HG03060 (cell line): ENCODE results near the gene JMY.

Experiments
- ATAC-seq: cut with Tn5 transposase; IDR thresholded peaks from one replicate; pipeline ENCODE4 v1.9.1; 2021; ENCODE audit warnings: low read depth, moderate number of reproducible peaks; ENCODE audit not compliant: unreplicated experiment

JMY gene, protein sequence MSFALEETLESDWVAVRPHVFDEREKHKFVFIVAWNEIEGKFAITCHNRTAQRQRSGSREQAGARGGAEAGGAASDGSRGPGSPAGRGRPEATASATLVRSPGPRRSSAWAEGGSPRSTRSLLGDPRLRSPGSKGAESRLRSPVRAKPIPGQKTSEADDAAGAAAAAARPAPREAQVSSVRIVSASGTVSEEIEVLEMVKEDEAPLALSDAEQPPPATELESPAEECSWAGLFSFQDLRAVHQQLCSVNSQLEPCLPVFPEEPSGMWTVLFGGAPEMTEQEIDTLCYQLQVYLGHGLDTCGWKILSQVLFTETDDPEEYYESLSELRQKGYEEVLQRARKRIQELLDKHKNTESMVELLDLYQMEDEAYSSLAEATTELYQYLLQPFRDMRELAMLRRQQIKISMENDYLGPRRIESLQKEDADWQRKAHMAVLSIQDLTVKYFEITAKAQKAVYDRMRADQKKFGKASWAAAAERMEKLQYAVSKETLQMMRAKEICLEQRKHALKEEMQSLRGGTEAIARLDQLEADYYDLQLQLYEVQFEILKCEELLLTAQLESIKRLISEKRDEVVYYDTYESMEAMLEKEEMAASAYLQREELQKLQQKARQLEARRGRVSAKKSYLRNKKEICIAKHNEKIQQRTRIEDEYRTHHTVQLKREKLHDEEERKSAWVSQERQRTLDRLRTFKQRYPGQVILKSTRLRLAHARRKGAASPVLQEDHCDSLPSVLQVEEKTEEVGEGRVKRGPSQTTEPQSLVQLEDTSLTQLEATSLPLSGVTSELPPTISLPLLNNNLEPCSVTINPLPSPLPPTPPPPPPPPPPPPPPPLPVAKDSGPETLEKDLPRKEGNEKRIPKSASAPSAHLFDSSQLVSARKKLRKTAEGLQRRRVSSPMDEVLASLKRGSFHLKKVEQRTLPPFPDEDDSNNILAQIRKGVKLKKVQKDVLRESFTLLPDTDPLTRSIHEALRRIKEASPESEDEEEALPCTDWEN

DNA sequence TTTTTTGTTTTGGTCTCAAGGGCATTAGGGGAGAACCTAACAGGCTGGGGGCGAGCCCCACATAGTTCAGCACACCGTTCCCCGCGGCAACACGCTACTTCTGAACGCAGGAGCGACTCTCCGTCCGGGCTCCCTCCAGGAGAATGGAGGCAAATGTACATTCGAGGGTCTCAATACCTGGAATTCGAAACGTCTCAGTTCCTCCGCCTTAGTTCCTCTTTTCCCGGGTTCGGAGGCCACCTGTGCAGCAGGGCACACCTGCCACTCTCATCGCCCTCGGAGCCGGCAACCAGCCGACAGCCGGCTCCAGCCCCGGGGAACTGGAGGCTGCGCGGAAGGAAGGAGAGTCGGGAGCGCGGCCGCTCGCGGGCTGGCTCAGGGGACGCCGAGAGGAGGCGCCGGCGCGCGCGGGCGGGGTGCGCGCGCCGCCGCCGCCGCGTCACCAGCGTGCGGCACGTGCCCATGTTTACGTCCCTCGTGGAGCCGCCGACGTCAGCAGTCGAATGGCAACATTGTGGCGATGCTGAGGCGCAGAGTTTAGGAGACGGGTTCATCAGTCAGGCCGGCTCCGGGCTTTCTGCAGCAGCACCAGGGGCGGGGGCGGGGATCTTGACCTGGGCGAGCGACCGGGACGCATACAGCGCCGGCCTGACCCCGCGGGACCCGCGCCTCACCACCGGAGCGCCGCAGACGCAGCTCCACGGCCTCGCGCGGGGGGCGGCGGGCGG, at the start of gene JMY:
Gene JMY (plus strand): TSS at position 498 of the 728 bp plus-strand sequence. CDS start 520 bp downstream, outside the sequence.
- ATAC-seq = peak; percentile 40

DNA sequence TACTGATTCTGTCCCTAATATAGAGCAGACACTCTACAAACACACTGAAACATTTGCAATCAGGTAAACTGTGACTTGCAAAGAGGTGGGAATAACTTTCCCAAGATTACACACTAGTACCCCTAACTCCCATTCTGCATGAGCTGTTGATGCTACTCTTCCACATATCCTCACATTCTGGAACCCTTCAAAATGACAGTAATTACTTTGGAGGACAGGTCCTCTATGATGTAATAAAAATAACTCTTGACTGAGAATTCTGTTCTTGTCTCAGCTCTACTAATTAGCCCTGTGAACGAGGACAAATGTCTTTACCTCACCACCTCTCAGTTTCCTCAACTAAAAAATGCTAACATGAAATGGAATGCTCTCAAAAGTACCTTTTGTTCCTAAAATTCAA, 49.5 kb upstream of the JMY start:
- no peak for ATAC-seq

DNA sequence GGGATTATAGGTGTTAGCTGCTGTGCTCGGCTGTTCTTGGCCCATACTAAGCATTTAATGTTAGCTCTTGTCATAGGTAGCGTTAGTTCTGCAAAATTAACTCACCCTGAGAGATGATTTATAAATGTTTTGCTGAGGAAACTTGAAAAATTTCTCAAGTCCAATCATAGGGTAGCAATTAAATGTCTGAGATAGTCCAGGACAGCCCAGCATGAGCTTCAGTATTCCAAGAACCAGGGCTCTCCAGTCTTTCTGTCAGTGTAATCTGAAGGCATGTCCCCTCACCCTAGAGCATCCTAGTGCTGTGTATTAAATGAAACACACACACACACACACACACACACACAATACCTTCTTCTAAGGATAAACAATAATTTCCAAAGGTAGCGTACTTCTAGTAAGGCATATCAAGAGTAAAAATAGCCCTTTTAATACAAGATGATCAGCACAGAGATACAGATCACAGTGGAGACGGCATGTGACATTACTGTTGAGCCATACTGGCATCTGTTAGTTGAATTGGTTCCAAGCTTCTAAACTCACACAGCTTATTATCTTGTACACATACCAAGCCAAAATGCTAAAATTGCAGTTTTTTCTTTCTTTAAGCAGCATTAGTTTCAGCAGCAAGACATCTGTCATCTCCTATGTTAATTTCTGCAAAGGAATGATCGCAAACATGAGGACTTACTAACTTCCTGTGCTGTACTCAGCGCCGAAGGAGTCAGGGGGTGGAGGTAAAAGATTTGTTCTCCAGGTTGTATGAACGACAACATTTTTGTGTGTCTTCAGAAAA, 46.3 kb upstream of the JMY start:
- no peak for ATAC-seq

DNA sequence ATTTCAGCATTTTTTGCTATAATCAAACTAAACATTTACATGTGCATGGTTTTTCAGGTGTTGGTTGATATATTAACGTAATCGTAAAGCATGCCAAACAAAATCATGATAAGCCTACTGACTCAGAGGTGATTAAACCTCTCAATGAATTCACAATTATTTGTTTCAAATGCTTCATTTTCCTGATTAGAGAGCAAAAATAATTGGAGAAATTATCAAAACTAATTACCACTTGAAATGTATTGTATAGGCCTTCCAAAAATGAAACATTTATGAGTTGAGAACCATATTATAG, 45.7 kb upstream of the JMY start:
- ATAC-seq = no peak

DNA sequence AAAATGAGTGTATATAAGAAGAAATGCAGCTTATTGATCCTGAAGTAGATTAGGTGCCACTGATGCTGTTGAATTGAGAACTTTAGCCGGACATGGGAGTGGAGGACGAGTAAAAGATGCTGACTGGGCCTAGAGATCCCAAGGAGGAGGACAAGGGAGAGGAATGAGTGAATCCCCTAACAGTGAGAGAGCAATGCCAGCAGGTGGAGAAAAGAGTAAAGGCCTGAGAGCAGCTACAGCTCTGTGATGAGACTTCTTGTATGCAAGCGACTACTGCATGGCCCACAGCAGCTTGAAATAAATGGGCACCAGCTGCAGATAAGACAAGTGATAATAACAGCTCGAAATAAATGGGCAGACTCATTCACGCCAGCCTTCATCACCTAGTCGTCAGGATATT, 44.5 kb upstream of the JMY start:
- ATAC-seq = no peak

DNA sequence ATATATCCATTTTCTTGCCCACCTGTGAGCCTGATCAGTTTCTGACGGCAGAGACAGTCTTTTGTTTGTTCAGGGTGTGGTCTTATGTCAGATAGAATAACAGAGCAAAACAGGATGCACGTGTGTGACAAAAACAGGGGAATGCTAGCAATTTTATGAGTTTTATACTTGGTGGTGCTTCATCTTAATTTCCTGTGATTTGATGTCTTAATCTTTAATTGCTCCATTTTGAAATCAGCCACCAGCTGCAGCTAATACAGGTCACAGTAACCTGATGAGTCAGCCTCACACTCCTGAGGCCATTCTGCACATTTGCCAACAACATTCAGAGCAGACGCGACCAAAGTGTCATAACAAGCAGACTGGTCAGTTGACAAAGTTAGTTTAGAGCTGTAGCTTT, 42.3 kb upstream of the JMY start:
- no peak for ATAC-seq

DNA sequence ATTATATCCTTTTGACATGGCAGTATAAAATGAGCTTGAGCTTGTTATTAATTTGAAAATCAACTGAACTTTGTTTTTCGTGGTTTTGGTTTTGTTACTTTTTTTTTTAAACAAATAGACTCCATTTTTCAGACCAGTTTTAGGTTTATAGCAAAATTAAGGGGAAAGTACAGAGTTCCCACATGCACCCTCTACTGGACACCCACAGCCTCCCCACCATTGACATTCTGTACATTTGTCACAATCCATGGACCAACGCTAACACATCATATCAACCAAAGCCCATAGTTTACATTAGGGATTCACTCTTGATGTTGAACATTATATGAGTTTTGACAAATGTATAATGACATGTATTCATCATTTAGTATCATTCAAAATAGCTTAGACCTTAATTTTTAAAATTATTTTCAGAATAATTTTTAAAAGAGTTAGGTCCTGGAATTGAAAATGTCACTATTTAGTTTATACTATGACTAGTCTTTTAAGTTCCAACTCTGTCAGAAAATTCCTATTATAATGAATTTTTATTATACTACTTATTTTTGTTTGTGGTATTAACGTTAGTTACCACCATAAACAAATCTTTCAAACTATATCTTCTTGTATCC, 35.3 kb upstream of the JMY start:
- no peak for ATAC-seq

DNA sequence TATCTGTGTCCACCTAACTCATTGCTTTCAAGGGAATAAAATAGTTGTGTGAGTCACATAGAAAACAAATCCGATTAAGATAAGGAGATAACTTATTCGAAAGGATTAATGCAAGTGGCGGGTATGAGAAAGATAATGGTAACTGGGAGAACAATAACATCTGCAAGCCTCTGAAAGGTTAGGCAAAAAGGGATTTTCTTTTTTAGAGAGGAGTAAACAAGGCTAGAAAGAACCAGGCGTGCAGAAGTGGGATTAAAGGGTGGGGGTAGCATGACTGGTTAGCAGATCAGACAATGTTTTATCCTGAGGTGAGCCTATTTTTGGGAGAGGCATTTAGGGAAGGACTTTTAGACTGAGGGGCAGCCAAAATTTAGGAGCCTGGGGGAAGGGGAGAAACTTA, 34.7 kb upstream of the JMY start:
- no peak for ATAC-seq

DNA sequence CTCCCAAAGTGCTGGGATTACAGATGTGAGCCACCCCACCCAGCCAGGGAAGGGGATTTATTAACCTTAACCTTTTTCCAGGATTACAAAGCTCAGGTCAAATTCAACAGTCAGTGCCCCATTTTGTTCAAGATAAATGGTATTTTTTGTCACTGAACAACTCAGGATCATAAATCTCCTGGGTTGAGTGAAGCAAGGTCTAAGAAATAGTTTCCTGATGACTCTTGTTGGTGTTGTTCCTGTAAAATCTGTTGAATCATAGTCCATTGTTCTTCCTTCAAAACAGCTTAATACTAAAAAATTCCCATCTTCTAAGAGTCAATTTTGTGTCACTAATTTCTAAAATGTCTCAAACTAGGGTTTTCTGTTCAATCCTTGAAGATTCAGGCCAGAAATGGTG, 33.9 kb upstream of the JMY start:
- no peak for ATAC-seq

DNA sequence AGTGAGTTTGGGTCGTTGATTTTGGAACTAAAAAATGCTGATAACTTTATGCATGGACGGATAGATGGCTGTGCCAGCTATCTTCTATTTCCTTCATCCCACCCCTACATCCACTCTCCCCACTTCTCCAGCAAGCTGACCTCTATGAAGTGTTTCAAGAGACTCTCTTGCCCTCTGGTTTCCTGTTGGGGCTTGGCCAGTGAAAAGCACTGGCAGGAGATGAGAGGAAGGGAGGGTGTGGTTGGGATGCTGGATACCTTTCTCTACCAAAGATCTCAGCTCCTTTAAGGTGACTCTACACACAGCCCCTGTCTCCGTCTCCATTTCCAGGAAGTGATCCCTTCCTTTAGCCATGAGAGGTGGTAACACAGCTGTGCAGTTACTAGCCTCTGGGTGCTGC, 30.0 kb upstream of the JMY start:
- ATAC-seq = no peak

DNA sequence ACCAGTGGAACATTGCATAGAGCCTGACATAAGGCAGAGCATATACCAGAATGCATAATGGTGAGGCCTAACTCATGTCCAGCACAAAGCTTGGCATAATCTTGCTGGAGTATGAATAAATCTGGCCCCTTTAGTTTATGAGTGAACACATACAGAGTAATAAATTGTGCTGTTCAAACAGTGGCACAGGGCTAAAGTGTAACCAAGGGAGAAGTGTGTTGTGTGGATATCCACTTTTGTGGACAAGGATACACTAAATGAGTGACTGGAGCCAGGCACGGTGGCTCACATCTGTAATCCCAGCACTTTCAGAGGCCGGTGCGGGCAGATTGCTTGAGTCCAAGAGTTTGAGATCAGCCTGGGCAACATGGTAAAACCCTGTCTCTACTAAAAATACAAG, 29.4 kb upstream of the JMY start:
- no peak for ATAC-seq

DNA sequence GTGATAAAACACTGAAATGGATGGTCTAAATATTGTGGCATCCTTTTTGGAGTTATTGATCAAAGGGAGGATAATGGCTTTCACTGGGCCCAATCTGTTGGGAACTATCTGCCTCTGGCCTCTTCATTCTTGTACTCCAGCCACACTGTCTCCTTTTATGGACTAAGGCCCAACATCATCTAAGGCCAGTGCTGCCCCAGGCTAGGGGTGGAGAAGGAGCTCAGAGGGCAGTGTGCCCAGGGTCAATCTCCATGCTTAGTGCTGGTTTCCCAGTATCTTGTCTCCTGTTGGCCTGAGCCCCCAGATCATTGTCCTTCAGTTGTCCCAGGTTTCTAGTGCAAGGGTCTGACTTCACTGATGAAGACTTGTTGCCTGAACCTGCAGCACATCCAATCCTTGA, 26.4 kb upstream of the JMY start:
- ATAC-seq = no peak

DNA sequence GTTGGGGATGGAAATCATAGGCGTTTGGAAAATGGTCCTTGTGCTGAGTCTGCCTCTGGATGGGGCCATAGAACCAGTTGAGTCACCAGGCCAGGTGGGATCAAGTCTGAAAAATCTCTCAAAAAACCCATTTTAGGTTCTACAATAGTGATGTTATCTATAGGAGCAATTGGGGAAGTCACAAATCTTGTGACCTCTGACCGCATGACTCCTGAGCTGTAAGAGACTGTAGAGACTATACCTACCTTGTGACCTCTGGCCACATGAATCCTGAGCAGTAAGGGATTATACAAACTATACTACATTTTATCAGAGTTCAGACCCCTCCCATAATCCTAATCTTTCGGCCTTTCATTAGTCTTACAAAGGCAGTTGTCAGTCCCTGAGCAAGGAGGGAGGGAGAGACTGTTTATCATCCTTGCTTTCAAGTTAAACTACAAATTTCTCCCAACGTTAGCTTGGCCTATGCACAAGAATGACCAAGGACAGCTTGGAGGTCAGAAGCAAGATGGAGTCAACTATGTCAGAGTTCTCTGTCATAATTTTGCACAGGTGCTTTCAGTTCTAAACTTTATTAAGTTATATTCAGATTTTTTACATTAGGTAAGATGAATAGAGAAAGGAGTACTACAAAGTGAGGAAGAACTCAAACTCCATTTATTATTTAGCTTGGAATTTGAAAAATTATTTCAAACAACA, 11.5 kb upstream of the JMY start:
- ATAC-seq = no peak

DNA sequence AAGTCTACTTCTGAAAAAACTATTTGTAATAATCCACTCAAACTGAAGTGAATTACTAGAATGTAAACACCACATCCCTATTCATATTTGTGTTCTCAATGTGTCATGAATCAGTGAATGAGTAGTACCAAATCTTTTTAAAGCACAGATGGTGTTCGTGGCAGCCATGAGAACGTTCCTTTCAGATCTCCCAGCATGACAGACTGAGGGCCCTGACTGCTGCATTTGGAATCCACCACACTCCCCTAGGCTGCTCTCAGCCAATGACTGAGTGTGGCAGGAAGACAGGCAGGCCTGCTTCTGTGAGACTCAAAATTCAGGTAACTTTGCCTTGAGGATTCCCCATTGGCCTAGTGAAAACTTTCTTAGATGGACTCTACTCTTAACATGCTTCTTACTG, 10.9 kb upstream of the JMY start:
- no peak for ATAC-seq

DNA sequence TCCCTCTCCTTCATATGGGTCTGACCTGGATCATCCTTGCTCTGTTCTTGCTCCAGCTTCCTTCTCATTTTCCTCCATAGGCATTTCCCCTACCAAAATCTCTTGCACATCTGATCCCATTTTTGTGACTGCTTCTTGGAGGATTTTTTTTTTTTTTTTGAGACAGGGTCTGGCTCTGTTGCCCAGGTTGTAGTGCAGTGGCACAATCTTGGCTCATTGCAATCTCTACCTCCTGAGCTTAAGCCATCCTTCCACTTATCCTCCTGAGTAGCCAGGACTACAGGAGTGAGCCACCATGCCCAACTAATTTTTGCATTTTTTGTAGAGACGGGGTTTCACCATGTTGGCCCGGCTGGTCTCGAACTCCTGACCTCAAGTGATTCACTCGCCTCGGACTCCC, 10.5 kb upstream of the JMY start:
- no peak for ATAC-seq

DNA sequence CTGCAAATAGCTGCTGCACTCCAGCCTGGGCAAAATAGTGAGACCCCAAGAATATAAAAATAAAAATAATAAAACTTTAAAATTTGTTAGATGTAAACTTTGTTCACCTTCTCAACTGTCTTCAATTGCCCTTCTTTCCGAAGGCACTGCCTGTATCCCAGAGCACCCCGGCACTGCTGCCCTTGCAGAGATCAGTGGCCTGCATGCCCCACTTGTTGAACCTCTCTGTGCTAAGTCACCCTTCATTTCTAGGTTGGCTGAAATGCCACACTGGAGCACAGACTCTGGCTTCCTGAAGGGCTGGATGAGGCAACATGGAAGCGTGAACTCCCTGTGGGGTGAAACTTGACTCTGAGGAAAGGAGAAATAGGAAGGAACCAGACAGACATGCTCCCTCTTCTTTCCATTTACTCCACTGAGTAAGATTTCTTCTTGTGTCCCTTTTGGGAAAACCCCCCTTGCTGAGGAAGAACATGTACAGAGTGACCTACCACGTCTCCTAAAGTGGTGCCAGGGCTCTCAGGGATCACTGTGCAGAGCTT, 8.4 kb upstream of the JMY start:
- no peak for ATAC-seq

DNA sequence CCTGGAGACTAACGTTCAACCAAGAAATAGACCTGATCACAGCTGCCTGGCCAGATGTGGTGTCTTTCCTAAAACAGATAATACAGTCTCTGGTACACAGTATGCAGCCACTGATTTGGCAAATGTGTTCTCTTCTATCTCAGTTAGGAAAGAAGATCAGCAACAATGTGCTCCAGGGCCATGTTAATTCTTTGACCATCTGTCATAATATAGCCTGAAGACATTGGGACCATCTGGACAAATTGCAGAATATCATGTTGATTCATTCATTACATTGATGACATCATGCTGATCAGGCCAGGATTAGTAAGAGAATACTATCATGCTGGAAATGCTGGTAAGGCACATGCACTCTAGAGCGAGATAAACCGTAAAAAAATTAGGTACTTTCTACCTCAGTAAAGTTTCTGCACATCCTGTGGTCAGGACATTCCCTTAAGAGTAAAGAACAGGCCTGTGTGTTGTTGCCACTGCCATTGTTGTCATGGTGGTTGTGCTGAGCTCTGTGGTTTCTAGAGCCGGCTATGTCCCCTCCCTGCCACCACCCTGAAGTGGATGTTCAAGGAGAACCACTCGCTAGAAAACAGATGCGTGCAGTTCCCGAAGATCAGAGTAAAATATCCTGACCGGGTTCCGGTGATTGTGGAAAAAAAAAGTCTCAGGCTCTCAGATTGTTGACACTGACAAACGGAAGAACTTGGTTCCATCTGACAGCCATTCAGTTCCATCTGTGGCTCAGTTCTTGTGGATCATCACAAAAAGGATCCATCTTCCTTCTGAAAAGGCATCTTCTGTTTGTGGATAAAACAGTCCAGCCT, 6.4 kb upstream of the JMY start:
- ATAC-seq = no peak

DNA sequence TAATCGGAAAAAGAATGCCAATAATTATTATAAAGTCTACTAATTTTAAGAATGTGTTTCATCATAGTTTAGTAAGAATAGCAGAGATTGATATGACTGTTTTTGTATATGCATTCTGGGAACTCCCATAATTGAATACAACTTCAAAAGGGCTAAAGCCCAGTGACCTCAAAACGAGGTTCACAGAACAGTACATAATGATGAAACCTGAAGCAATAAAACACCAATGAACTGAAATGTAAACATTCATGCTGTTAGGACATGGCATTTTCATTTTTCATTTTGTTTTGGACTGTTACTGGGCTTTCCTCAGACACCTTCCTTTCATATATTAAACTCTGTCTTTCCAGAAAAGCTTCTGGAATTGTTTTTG, 684 bp upstream of the JMY start:
- ATAC-seq = no peak
